Measurements from ENCODE around the gene TMIGD1.

- TF ChIP-seq CTCF (IDR thresholded peaks at IDR 0.05; ENCODE audit: insufficient read depth, low read depth, low read length) (no peak), EZH2 (IDR thresholded peaks at IDR 0.05; ENCODE audit: insufficient read depth, low read length) (no peak)
These were observed 7.0 kb downstream of the TMIGD1 start for GRCh38 chr17:30326809-30327208.
